ENCODE results near the gene MACROH2A1. TPM values are rescaled to one million over a fixed set of nuclear protein-coding genes. Genes with fewer than 3 reads are reported as not detected.

Gene MACROH2A1
- polyA plus RNA-seq, 1 of the 3 experiments (the other 2 are of a cell fraction), result 165 TPM

DNA sequence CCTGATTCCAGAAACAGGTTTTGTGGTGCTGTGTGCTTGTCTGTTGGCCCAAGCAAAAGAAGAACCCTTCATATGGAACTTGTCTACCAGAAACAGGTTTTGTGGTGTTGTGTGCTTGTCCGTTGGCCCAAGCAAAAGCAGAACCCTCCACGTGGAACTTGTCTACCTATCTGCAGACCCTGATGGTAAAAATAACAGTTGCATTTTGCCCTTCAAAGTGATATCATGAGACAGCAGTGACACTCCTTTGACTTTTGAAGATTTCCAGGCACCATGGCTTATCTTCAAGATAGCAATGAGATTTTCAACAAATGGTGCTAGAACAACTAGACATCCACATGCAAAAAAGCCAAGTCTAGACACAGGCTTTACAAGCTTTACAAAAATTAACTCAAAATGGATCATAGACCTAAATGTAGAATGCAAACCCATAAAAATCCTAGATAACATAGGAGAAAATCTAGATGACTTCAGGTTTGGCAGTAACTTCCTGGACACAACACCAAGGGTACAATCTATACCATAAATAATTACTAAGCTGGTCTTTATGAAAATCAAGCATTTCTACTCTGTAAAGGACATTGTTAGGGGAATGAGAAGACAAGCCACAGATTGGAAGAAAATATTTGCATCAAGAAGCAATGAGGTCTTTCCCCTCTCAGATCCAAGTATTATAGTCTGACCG is 16.8 kb downstream of the MACROH2A1 start:
- Histone ChIP-seq H3K9me3 (no peaks in the 10 kb centered on the region), H3K4me1 (ENCODE audit: control insufficient read depth in 1 of 2, insufficient read depth in 2 of 2, low read depth in 1 of 2, low read length in 1 of 2) (peaks cover 25 to 46% of the 10 kb centered on the region in 2 experiments), H3K4me2 (no peak overlapping the region), H3K9me2 (no peaks in the 10 kb centered on the region), H4K20me1 (ENCODE audit: insufficient read depth) (peaks cover 29% of the 10 kb centered on the region), H3K27ac (ENCODE audit: low read depth in 2 of 2, low read length in 1 of 2) (no peak overlapping the region), H3K27me3 (ENCODE audit: insufficient read depth) (no peaks in the 10 kb centered on the region), H3F3A (replicated peaks; ENCODE audit: insufficient read depth) (peaks cover 6% of the 10 kb centered on the region), H3K4me3 (ENCODE audit: low read depth in 2 of 2, low read length in 1 of 2) (no peak overlapping the region), H3K36me3 (replicated peaks in 1 of 2; ENCODE audit: control insufficient read depth in 1 of 2, insufficient read depth in 2 of 2, low read length in 1 of 2) (peaks cover 43 to 79% of the 10 kb centered on the region in 2 experiments), H3K79me2 (ENCODE audit: insufficient read depth) (peaks cover 87% of the 10 kb centered on the region), H3K9ac (no peak overlapping the region), H2AFZ (ENCODE audit: low read depth) (no peak overlapping the region)
- ChIA-PET CTCF (interaction anchor here (0.6 to 2.2 kb wide), 2 partner anchors 44 to 77 kb away, joined by 3 to 8 read pairs; no protein-coding TSS in a partner anchor), POLR2A (no interaction called here)
- DNase-seq, result no peak
- TF ChIP-seq FOSL2 (IDR thresholded peaks at IDR 0.05; ENCODE audit: borderline replicate concordance, low read depth) (no peak), RXRA (IDR thresholded peaks at IDR 0.05; ENCODE audit: borderline replicate concordance, low read depth) (no peak), ELF1 (IDR thresholded peaks at IDR 0.05) (no peak), RCOR1 (IDR thresholded peaks at IDR 0.05; ENCODE audit: low read length) (no peak), MEF2A (IDR thresholded peaks at IDR 0.05; ENCODE audit: borderline replicate concordance, low read depth) (no peak), TCF12 (IDR thresholded peaks at IDR 0.05) (no peak)
- 69% methylated on average over 3 of the region's 3 CpGs for WGBS (ENCODE audit: low lambda C conversion rate)

GRCh38 chr5:135379046-135379654 is 19.9 kb downstream of the MACROH2A1 start:
- POLR2A ChIA-PET, result interaction anchor here (0.6 kb wide), 1 partner anchor 45 kb away, joined by 3 read pairs; no protein-coding TSS in a partner anchor
- H3K9ac ChIP-seq, result no peak overlapping the region
- no peaks in the 10 kb centered on the region for H3K27me3 ChIP-seq (ENCODE audit: insufficient read depth)
- DNase-seq, result no peak
- H3K9me3 ChIP-seq, result no peaks in the 10 kb centered on the region
- no peaks in the 10 kb centered on the region for H3F3A ChIP-seq (replicated peaks; ENCODE audit: insufficient read depth)
- TF ChIP-seq TAF1 (IDR thresholded peaks at IDR 0.05; ENCODE audit: borderline replicate concordance, low read depth, low read length) (no peak), FOXJ3 (CRISPR knock-in tag; IDR thresholded peaks at IDR 0.05) (no peak), JUND (IDR thresholded peaks at IDR 0.05) (peak; percentile 23; the same call in 1 of the 2 replicates), FOSL2 (IDR thresholded peaks at IDR 0.05; ENCODE audit: borderline replicate concordance, low read depth) (0 out of 2 replicates have a peak, but pooled peaks have one; percentile 12), MEF2A (IDR thresholded peaks at IDR 0.05; ENCODE audit: borderline replicate concordance, low read depth) (peak; percentile 88), PBX3 (IDR thresholded peaks at IDR 0.05) (peak; percentile 94), GATA2 (CRISPR knock-in tag; IDR thresholded peaks at IDR 0.05) (no peak), NFIC (IDR thresholded peaks at IDR 0.05; ENCODE audit: borderline replicate concordance) (peak; percentile 67; the same call in 1 of the 2 replicates), TCF12 (IDR thresholded peaks at IDR 0.05) (peak; percentile 41; the same call in 1 of the 2 replicates), EP300 (IDR thresholded peaks at IDR 0.05; ENCODE audit: borderline replicate concordance in 1 of 2, low read depth in 1 of 2, low read length in 1 of 2) (peak in 1 of 2 experiments; percentile 19; a peak in 1 of 4 replicates), CTCF (IDR thresholded peaks at IDR 0.05) (no peak)
- peaks cover 50% of the 10 kb centered on the region for H4K20me1 ChIP-seq (ENCODE audit: insufficient read depth)
- H3K9me2 ChIP-seq, result no peaks in the 10 kb centered on the region
- CTCF ChIA-PET, result interaction anchor here (0.6 to 1.5 kb wide), 3 partner anchors 12 to 22 kb away, joined by 3 to 7 read pairs (median 3); no protein-coding TSS in a partner anchor
- no peak overlapping the region for H2AFZ ChIP-seq (ENCODE audit: low read depth)
- H3K4me3 ChIP-seq (ENCODE audit: low read depth in 2 of 2, low read length in 1 of 2), result no peak overlapping the region
- peak overlapping the region; percentile 54 to 90 for H3K27ac ChIP-seq (ENCODE audit: low read depth in 2 of 2, low read length in 1 of 2)
- peaks cover 88% of the 10 kb centered on the region for H3K79me2 ChIP-seq (ENCODE audit: insufficient read depth)
- 76% methylated on average over 5 of the region's 7 CpGs for WGBS (ENCODE audit: low lambda C conversion rate)
- peaks cover 12 to 58% of the 10 kb centered on the region in 2 experiments for H3K4me1 ChIP-seq (ENCODE audit: control insufficient read depth in 1 of 2, insufficient read depth in 2 of 2, low read depth in 1 of 2, low read length in 1 of 2)
- H3K4me2 ChIP-seq, result peak overlapping the region; percentile 8; the same call in 1 of the 2 replicates
- peaks cover 41 to 74% of the 10 kb centered on the region in 2 experiments for H3K36me3 ChIP-seq (replicated peaks in 1 of 2; ENCODE audit: control insufficient read depth in 1 of 2, insufficient read depth in 2 of 2, low read length in 1 of 2)

Data from SK-N-SH (cell line).